ENCODE measurements around the gene ATXN1.
"Not testable (repeated sequence)": the region's sequence is repeated elsewhere in the genome, so short reads cannot be mapped to it uniquely, and the experiment has no call there.

- TF ChIP-seq CREM (CRISPR knock-in tag; IDR thresholded peaks at IDR 0.05); IRF2 (CRISPR knock-in tag; IDR thresholded peaks at IDR 0.05; ENCODE audit: borderline replicate concordance, low read depth); CTCF (IDR thresholded peaks at IDR 0.05): not testable (repeated sequence)
These were observed 146.0 kb downstream of the ATXN1 start for GRCh38 chr6:16615215-16615614.

Data from WTC11 (cell line).